ENCODE measurements around the gene PEAR1. TPM values are rescaled to one million over a fixed set of nuclear protein-coding genes. Genes with fewer than 3 reads are reported as not detected.

The PEAR1 gene
- total RNA-seq, 1 experiment from 2014 or later, result 9.8 TPM

DNA sequence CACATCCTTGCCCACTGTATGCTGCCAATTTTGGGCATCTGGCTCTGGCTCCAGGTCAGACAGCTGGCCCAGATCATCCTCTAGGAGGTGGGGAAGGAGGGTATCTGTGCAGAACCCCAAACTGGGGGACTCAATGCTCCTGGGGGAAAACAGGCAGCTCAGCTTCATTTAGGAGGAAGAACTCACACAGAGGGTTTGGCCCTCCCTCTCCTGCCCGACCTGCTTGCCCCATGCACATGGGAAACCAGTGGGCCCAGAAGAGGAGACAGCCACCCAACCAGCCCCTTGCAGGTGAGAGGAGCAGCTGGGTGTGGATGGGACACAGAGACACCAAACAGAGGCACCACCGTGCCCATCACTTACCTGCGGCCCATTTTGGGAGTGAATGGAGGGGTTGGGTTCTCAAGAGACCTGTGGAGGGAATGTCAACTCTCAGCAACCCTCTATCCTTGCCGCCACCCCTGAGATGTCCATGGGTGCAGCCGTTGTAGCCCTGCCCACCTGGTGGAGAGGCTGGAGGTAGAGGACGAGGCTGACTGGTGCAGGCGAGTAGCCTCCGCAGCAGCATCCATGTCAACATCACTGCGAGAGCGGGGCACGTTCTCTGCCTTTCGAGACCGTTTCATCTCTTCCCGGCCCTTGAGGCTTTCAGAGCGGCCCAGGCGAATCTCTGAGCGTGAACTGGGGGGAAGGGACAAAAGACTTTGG, 54.5 kb downstream of the PEAR1 start:
- Histone ChIP-seq H3K27ac (no peak overlapping the region), H3K4me3 (no peak overlapping the region), H3K27me3 (ENCODE audit: insufficient read depth, low read depth) (no peaks in the 10 kb centered on the region), H2AFZ (no peak overlapping the region), H3K4me1 (replicated peaks; ENCODE audit: insufficient read depth) (peaks cover 8% of the 10 kb centered on the region; the same call in 1 of the 2 replicates), H3K79me2 (ENCODE audit: low read depth) (no peaks in the 10 kb centered on the region), H3K36me3 (ENCODE audit: low read depth) (peaks cover 11% of the 10 kb centered on the region), H4K20me1 (ENCODE audit: insufficient read depth) (no peaks in the 10 kb centered on the region), H3K9me2 (ENCODE audit: insufficient read depth) (no peaks in the 10 kb centered on the region), H3F3A (ENCODE audit: insufficient read depth, low read depth) (no peaks in the 10 kb centered on the region; the same call in 1 of the 2 replicates), H3K4me2 (no peak overlapping the region), H3K9me3 (ENCODE audit: insufficient read depth, low read depth) (no peaks in the 10 kb centered on the region)
- TF ChIP-seq EZH2 (IDR thresholded peaks at IDR 0.05; ENCODE audit: low read depth), result no peak
- TF ChIP-seq, protein P1, sequence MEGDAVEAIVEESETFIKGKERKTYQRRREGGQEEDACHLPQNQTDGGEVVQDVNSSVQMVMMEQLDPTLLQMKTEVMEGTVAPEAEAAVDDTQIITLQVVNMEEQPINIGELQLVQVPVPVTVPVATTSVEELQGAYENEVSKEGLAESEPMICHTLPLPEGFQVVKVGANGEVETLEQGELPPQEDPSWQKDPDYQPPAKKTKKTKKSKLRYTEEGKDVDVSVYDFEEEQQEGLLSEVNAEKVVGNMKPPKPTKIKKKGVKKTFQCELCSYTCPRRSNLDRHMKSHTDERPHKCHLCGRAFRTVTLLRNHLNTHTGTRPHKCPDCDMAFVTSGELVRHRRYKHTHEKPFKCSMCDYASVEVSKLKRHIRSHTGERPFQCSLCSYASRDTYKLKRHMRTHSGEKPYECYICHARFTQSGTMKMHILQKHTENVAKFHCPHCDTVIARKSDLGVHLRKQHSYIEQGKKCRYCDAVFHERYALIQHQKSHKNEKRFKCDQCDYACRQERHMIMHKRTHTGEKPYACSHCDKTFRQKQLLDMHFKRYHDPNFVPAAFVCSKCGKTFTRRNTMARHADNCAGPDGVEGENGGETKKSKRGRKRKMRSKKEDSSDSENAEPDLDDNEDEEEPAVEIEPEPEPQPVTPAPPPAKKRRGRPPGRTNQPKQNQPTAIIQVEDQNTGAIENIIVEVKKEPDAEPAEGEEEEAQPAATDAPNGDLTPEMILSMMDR (conservative IDR thresholded peaks at IDR 0.05), result no peak
- POLR2A ChIA-PET (ENCODE audit: unreplicated experiment), result no interaction called here
- no TSS peak for BruUV-seq (replicated peaks)
- DNase-seq, result no peak
- CTCF ChIA-PET, result no interaction called here
- intact Hi-C loops (cut with micrococcal nuclease; ENCODE audit: unreplicated experiment), result no loop called here

DNA sequence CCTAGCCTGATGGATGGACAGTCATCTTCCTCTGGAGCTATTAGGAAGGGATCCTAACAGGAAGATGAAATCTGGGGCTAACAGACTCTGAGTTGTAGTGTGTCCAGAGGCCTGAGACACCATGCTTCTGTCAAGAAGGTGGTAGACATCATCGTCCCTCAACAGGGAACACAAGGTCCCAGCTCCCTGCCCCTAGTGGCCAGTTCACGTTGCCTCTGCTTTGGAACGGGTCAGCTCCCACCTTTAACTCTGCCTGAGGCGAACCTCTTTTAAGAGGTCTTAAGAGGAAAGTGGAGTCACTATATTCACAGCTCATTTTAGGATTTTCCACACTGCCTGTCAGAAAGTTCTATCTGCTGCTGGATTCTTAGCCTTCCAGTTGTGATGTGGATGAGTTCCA, 55.2 kb downstream of the PEAR1 start:
- no peak overlapping the region for H3K4me3 ChIP-seq
- H3K9me2 ChIP-seq (ENCODE audit: insufficient read depth), result no peaks in the 10 kb centered on the region
- DNase-seq, result no peak
- H3F3A ChIP-seq (ENCODE audit: insufficient read depth, low read depth), result no peaks in the 10 kb centered on the region; the same call in 1 of the 2 replicates
- H3K27ac ChIP-seq, result no peak overlapping the region
- TF ChIP-seq EZH2 (IDR thresholded peaks at IDR 0.05; ENCODE audit: low read depth), result no peak
- TF ChIP-seq, protein P1 (conservative IDR thresholded peaks at IDR 0.05), result peak; percentile 20; the same call in 1 of the 2 replicates
- H3K4me2 ChIP-seq, result no peak overlapping the region
- no peak overlapping the region for H2AFZ ChIP-seq
- peaks cover 8% of the 10 kb centered on the region; the same call in 1 of the 2 replicates for H3K4me1 ChIP-seq (replicated peaks; ENCODE audit: insufficient read depth)
- no peaks in the 10 kb centered on the region for H3K27me3 ChIP-seq (ENCODE audit: insufficient read depth, low read depth)
- intact Hi-C loops (cut with micrococcal nuclease; ENCODE audit: unreplicated experiment), result no loop called here
- BruUV-seq (replicated peaks), result no TSS peak
- no peaks in the 10 kb centered on the region for H4K20me1 ChIP-seq (ENCODE audit: insufficient read depth)
- peaks cover 11% of the 10 kb centered on the region for H3K36me3 ChIP-seq (ENCODE audit: low read depth)
- POLR2A ChIA-PET (ENCODE audit: unreplicated experiment), result no interaction called here
- no peaks in the 10 kb centered on the region for H3K9me3 ChIP-seq (ENCODE audit: insufficient read depth, low read depth)
- H3K79me2 ChIP-seq (ENCODE audit: low read depth), result no peaks in the 10 kb centered on the region
- CTCF ChIA-PET, result no interaction called here

DNA sequence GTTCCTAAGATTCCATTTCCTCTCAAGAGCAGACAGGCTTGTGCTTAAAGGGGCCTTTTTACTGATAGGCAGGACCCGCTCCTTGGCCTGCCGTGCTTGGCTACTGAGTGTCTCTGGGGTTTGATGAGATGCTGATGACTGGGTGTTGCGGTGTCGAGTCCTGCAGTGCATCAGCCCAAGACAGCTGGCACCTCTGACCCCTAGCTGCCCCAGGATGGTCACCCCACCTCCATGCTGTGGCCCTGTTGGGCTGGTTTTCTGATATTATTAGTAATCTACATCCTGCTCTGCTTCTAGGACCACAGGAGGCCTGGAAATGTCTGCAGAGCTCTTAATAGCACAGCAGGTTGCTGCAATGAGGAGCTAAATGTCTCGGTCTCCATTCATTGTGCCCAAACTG, 55.6 kb downstream of the PEAR1 start:
- H3K36me3 ChIP-seq (ENCODE audit: low read depth), result peaks cover 11% of the 10 kb centered on the region
- H2AFZ ChIP-seq, result no peak overlapping the region
- no peaks in the 10 kb centered on the region for H3K79me2 ChIP-seq (ENCODE audit: low read depth)
- H3K4me1 ChIP-seq (replicated peaks; ENCODE audit: insufficient read depth), result peaks cover 8% of the 10 kb centered on the region; the same call in 1 of the 2 replicates
- CTCF ChIA-PET, result no interaction called here
- H4K20me1 ChIP-seq (ENCODE audit: insufficient read depth), result no peaks in the 10 kb centered on the region
- no peak overlapping the region for H3K4me3 ChIP-seq
- DNase-seq, result no peak
- H3K4me2 ChIP-seq, result no peak overlapping the region
- POLR2A ChIA-PET (ENCODE audit: unreplicated experiment), result no interaction called here
- no TSS peak for BruUV-seq (replicated peaks)
- no peaks in the 10 kb centered on the region for H3K9me2 ChIP-seq (ENCODE audit: insufficient read depth)
- intact Hi-C loops (cut with micrococcal nuclease; ENCODE audit: unreplicated experiment), result no loop called here
- H3K27ac ChIP-seq, result no peak overlapping the region
- H3K27me3 ChIP-seq (ENCODE audit: insufficient read depth, low read depth), result no peaks in the 10 kb centered on the region
- no peaks in the 10 kb centered on the region for H3K9me3 ChIP-seq (ENCODE audit: insufficient read depth, low read depth)
- TF ChIP-seq EZH2 (IDR thresholded peaks at IDR 0.05; ENCODE audit: low read depth), result no peak
- TF ChIP-seq, protein P1 (conservative IDR thresholded peaks at IDR 0.05), result 0 out of 2 replicates have a peak, but pooled peaks have one; percentile 0
- H3F3A ChIP-seq (ENCODE audit: insufficient read depth, low read depth), result no peaks in the 10 kb centered on the region; the same call in 1 of the 2 replicates
